A549 treated with AZD2906 at 1 μM for 4 hours (cell line): Measurements from ENCODE around the gene PNMA6A. TPM values are rescaled to one million over a fixed set of nuclear protein-coding genes. Genes with fewer than 3 reads are reported as not detected.

Experiments
- total RNA-seq: library from RNA; stranded (reverse); fragments of 200-300 nt; extraction: Qiagen RNA extraction; gene quantifications from 5 replicates; pipeline ENCODE4 v1.2.3, GENCODE V29; 2022

PNMA6A gene
- total RNA-seq = 4.0 to 5.4 TPM (median 5.0 TPM) in 5 replicates

DNA sequence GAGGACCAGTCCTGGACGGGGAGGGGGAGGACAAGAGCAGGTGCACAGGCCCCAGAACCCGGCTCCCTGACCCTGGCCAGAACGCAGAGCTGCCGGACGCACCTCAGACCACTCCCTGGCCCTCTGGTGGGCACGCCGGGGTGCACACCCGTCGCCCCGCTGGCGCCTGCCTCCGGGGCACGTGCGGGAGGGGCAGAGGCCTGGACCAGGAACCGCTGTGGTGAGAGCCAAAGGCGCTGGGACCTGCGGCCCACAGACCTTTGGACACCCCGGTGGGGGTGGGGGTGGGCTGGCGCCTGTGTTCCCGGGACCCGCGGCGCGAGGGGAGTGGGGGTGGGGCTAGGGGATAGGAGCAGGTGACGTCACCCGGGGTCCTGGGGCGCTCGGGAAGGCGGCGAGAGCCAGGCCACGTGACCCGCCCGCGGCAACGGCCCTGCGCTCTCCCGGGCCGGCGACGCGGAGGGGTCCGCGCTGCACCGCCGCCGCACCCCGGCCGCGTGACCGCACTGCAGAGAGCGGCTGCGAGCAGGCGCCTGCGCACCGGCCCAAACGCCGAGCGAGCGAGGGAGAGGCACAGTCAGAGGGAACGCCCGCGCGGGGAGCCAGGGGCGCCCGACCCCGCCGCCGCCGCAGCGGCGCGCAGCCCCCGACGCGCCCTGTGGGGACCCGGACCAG lies at the start of gene PNMA6A:
Gene PNMA6A (plus strand): TSS at position 546 of the 675 bp plus-strand sequence. CDS start 609 bp downstream, outside the sequence.

GRCh38 chrX:153055871-153056749 lies 16.1 kb upstream of the PNMA6A start, which contains the start of gene PNMA3:
Gene PNMA3, plus strand, starts transcription at chrX:153056470. Its CDS starts 586 bp downstream, at chrX:153057056.

Other genes starting within 250 kb of the PNMA6A start
- gene CETN2, start 241.7 kb upstream of the PNMA6A start, total RNA-seq = 69.3 to 81.7 TPM (median 71.6 TPM) in 5 replicates
- 48.0 to 50.6 TPM (median 49.4 TPM) in 5 replicates for gene NSDHL, start 241.4 kb upstream of the PNMA6A start, total RNA-seq
- 6.8 to 7.5 TPM (median 7.1 TPM) in 5 replicates for gene ZNF185, start 174.4 kb upstream of the PNMA6A start, total RNA-seq
- gene PNMA5, start 78.3 kb upstream of the PNMA6A start, total RNA-seq = 0.03 TPM in 1 of 5 replicates, not detected in the others
- gene PNMA3, start 16.0 kb upstream of the PNMA6A start, total RNA-seq = 0.17 to 0.38 TPM (median 0.22 TPM) in 5 replicates
- gene MAGEA1, start 106.8 kb downstream of the PNMA6A start, total RNA-seq = 0.09 to 0.21 TPM (median 0.12 TPM) in 5 replicates
- not detected in 5 replicates for gene PNMA6F, start 249.3 kb downstream of the PNMA6A start, total RNA-seq